HepG2 (cell line): ENCODE measurements around the gene ASPHD1. TPM values are rescaled to one million over a fixed set of nuclear protein-coding genes. Genes with fewer than 3 reads are reported as not detected.

Experiments used
- CBX2 ChIP-seq, 2 experiments: fragments of 200-600 bp in 1 of 2; sonication (generic); formaldehyde crosslinking in 1 of 2; IDR thresholded peaks; 2 replicates each; pipeline versions ENCODE4 v1.7.0 to v1.8.1; 2018 to 2022; ENCODE audit warnings: low read depth in 2 of 2, low read length in 1 of 2, mild to moderate bottlenecking in 1 of 2, missing genetic modification reagents in 1 of 2
- ISX ChIP-seq: sonication (generic); formaldehyde crosslinking; conservative IDR thresholded peaks from 2 replicates; pipeline ENCODE4 v1.5.0; 2020; ENCODE audit warnings: missing genetic modification reagents
- KIAA2018 ChIP-seq: sonication (generic); formaldehyde crosslinking; IDR thresholded peaks from 2 replicates; pipeline ENCODE4 v1.5.0; 2020; ENCODE audit warnings: mild to moderate bottlenecking, missing genetic modification reagents, borderline replicate concordance
- MEIS1 ChIP-seq: sonication (generic); formaldehyde crosslinking; IDR thresholded peaks from 2 replicates; pipeline ENCODE4 v1.9.0; 2021; ENCODE audit warnings: mild to moderate bottlenecking, missing genetic modification reagents, moderate library complexity, borderline replicate concordance
- REPIN1 ChIP-seq: sonication (generic); formaldehyde crosslinking; IDR thresholded peaks from 2 replicates; pipeline ENCODE4 v1.8.0; 2022; ENCODE audit warnings: missing genetic modification reagents, low read depth, mild to moderate bottlenecking, borderline replicate concordance
- SRF ChIP-seq: IDR thresholded peaks from 2 replicates; pipeline ENCODE4 v1.6.1; 2011; ENCODE audit warnings: mild to moderate bottlenecking, low read depth, low read length, moderate library complexity
- ZNF207 ChIP-seq: fragments of 450-650 bp; IDR thresholded peaks from 2 replicates; pipeline ENCODE4 v1.6.1; 2016; ENCODE audit warnings: antibody characterized with exemption, borderline replicate concordance
- ZNF512 ChIP-seq: sonication (generic); formaldehyde crosslinking; IDR thresholded peaks from 2 replicates; pipeline ENCODE4 v1.4.0; 2020; ENCODE audit warnings: mild to moderate bottlenecking, missing genetic modification reagents
- ZNF556 ChIP-seq: sonication (generic); formaldehyde crosslinking; IDR thresholded peaks from 2 replicates; pipeline ENCODE4 v1.4.0; 2020; ENCODE audit warnings: mild to moderate bottlenecking, missing genetic modification reagents, borderline replicate concordance
- polyA plus RNA-seq, 8 experiments: library from polyadenylated mRNA; depleted of rRNA in 3 of 8; stranded (reverse) in 7 of 8; unstranded in 1 of 8; fragments of >200 nt; fragmentation: Illumina TruSeq in 4 of 8; extraction: Trizol in 4 of 8; gene quantifications; 2 replicates each; pipeline versions ENCODE4 v1.2.1 to v1.2.3, GENCODE V29; 2011 to 2016; ENCODE audit warnings: low read depth in 4 of 8, missing spikeins in 1 of 8, mixed read lengths in 1 of 8; ENCODE audit not compliant: insufficient read depth in 1 of 8
- total RNA-seq, 5 experiments: library from RNA; depleted of rRNA; stranded (reverse); fragments of >200 nt; fragmentation: Illumina TruSeq; extraction: Trizol; gene quantifications; 2 replicates each; pipeline ENCODE4 v1.2.3, GENCODE V29; 2016; ENCODE audit warnings: low read depth in 1 of 5
- TF ChIP-seq, protein P1 (sequence below): IDR thresholded peaks from 2 replicates; pipeline ENCODE4 v1.6.1; 2016
- TF ChIP-seq, protein P2 (sequence below): sonication (generic); formaldehyde crosslinking; conservative IDR thresholded peaks from 2 replicates; pipeline ENCODE4 v1.4.0; 2020; ENCODE audit warnings: missing genetic modification reagents
- TF ChIP-seq, protein P3 (sequence below): sonication (generic); formaldehyde crosslinking; IDR thresholded peaks from 2 replicates; pipeline ENCODE4 v1.9.0; 2021; ENCODE audit warnings: missing genetic modification reagents, borderline replicate concordance

The ASPHD1 gene
- total and polyA plus RNA-seq, 2 of the 13 experiments (the other 11 are each of a cell fraction or from before 2014, with no cell fraction given), result 13.1 to 19.7 TPM

DNA sequence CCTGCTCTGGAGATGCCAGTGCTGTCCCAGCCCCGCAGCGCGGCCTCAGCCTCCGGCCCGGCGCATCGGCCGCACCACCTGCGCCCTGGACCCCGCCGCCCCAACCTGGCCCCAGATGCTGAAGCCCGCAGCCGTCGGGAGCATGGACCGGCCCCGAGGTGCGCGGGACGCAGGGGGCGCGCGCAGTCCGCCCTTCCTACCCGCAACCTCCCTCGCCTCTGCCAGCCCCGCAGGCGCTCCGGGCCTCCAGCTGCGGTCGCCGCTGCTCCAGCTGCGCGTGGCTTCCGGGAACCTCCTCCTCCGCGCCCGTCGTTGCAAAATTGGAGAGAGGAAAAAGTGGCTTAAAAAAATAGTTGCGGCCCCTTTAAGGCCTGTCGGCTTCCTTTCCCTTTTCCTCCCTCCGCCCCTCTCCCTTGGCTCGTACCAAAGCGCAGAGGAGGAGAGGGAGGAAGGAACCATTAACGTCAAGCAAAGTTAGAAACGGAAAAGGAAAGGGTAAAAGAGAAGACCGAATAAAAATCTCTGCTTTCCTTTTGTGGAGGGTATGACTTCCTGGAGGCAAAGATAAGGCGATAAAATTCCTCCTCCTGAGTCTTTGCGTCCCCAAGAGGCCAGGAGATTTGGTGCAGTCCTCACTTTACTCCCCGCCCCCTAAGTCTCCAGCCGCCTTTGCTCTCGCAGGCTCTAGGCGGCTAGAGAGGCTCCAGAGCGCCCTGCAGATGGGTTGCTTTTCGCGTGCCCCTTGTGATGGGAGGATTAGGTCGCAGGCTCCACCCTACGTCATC is 37.2 kb upstream of the ASPHD1 start, which contains the start of gene CDIPT (continued):
- TF ChIP-seq ZNF512 (no peak), SRF (peak; percentile 25; the same call in 1 of the 2 replicates), MEIS1 (CRISPR knock-in tag) (no peak; the same call in 1 of the 2 replicates), REPIN1 (CRISPR knock-in tag) (peak; percentile 77), ISX (no peak), CBX2 (IDR thresholded peaks at IDR 0.05; ENCODE audit: low read depth, low read length) (no peak), CBX2 (CRISPR knock-in tag; IDR thresholded peaks at IDR 0.05; ENCODE audit: low read depth) (no peak), ZNF207 (no peak), ZNF556 (CRISPR knock-in tag) (peak; percentile 90), KIAA2018 (CRISPR knock-in tag) (no peak)
- TF ChIP-seq, protein P1, sequence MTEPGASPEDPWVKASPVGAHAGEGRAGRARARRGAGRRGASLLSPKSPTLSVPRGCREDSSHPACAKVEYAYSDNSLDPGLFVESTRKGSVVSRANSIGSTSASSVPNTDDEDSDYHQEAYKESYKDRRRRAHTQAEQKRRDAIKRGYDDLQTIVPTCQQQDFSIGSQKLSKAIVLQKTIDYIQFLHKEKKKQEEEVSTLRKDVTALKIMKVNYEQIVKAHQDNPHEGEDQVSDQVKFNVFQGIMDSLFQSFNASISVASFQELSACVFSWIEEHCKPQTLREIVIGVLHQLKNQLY (CRISPR knock-in tag), result peak; percentile 45; the same call in 1 of the 2 replicates
- TF ChIP-seq, protein P2, sequence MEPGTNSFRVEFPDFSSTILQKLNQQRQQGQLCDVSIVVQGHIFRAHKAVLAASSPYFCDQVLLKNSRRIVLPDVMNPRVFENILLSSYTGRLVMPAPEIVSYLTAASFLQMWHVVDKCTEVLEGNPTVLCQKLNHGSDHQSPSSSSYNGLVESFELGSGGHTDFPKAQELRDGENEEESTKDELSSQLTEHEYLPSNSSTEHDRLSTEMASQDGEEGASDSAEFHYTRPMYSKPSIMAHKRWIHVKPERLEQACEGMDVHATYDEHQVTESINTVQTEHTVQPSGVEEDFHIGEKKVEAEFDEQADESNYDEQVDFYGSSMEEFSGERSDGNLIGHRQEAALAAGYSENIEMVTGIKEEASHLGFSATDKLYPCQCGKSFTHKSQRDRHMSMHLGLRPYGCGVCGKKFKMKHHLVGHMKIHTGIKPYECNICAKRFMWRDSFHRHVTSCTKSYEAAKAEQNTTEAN (CRISPR knock-in tag), result no peak
- TF ChIP-seq, protein P3, sequence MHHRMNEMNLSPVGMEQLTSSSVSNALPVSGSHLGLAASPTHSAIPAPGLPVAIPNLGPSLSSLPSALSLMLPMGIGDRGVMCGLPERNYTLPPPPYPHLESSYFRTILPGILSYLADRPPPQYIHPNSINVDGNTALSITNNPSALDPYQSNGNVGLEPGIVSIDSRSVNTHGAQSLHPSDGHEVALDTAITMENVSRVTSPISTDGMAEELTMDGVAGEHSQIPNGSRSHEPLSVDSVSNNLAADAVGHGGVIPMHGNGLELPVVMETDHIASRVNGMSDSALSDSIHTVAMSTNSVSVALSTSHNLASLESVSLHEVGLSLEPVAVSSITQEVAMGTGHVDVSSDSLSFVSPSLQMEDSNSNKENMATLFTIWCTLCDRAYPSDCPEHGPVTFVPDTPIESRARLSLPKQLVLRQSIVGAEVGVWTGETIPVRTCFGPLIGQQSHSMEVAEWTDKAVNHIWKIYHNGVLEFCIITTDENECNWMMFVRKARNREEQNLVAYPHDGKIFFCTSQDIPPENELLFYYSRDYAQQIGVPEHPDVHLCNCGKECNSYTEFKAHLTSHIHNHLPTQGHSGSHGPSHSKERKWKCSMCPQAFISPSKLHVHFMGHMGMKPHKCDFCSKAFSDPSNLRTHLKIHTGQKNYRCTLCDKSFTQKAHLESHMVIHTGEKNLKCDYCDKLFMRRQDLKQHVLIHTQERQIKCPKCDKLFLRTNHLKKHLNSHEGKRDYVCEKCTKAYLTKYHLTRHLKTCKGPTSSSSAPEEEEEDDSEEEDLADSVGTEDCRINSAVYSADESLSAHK, result no peak
